ENCODE data around the gene DOK4.
"Not testable (repeated sequence)": the region's sequence is repeated elsewhere in the genome, so short reads cannot be mapped to it uniquely, and the experiment has no call there.

The DOK4 gene

GRCh38 chr16:57468346-57468745 lies 17.9 kb downstream of the DOK4 start:
- Histone ChIP-seq H3K27ac (ENCODE audit: low read depth, low read length) (no peak overlapping the region), H3K4me1 (ENCODE audit: control insufficient read depth, insufficient read depth, low read length) (peaks cover 8% of the 10 kb centered on the region), H3K27me3 (ENCODE audit: control insufficient read depth, insufficient read depth, low read length) (no peaks in the 10 kb centered on the region), H3K9ac (ENCODE audit: low read length) (no peak overlapping the region), H3K4me3 (ENCODE audit: low read length) (no peak overlapping the region), H3K36me3 (ENCODE audit: control insufficient read depth, insufficient read depth, low read length) (peaks cover 39% of the 10 kb centered on the region)

GRCh38 chr16:57464523-57464922 lies 21.8 kb downstream of the DOK4 start:
- Histone ChIP-seq H3K9ac (ENCODE audit: low read length) (no peak overlapping the region), H3K27me3 (ENCODE audit: control insufficient read depth, insufficient read depth, low read length) (no peaks in the 10 kb centered on the region), H3K27ac (ENCODE audit: low read depth, low read length) (no peak overlapping the region), H3K36me3 (ENCODE audit: control insufficient read depth, insufficient read depth, low read length) (peaks cover 36% of the 10 kb centered on the region), H3K4me3 (ENCODE audit: low read length) (no peak overlapping the region), H3K4me1 (ENCODE audit: control insufficient read depth, insufficient read depth, low read length) (peaks cover 11% of the 10 kb centered on the region)

GRCh38 chr16:57462978-57463362 lies 23.3 kb downstream of the DOK4 start:
- peaks cover 11% of the 10 kb centered on the region for H3K4me1 ChIP-seq (ENCODE audit: control insufficient read depth, insufficient read depth, low read length)
- H3K9ac ChIP-seq (ENCODE audit: low read length): peak overlapping the region; percentile 50
- no peaks in the 10 kb centered on the region for H3K27me3 ChIP-seq (ENCODE audit: control insufficient read depth, insufficient read depth, low read length)
- peak overlapping the region; percentile 86 for H3K4me3 ChIP-seq (ENCODE audit: low read length)
- H3K27ac ChIP-seq (ENCODE audit: low read depth, low read length): peak overlapping the region; percentile 84
- H3K36me3 ChIP-seq (ENCODE audit: control insufficient read depth, insufficient read depth, low read length): peaks cover 34% of the 10 kb centered on the region

- peaks cover 11% of the 10 kb centered on the region for H3K4me1 ChIP-seq (ENCODE audit: control insufficient read depth, insufficient read depth, low read length)
- H3K27ac ChIP-seq (ENCODE audit: low read depth, low read length): peak within 1 kb of the TSS; percentile 84
- H3K27me3 ChIP-seq (ENCODE audit: control insufficient read depth, insufficient read depth, low read length): no peaks in the 10 kb centered on the region
- H3K9ac ChIP-seq (ENCODE audit: low read length): peak within 1 kb of the TSS; percentile 66
- H3K4me3 ChIP-seq (ENCODE audit: low read length): peak within 1 kb of the TSS; percentile 86
- peaks cover 39% of the 10 kb centered on the region for H3K36me3 ChIP-seq (ENCODE audit: control insufficient read depth, insufficient read depth, low read length)
Measured at GRCh38 chr16:57462209-57462977, 23.9 kb downstream of the DOK4 start, which contains the start of gene POLR2C. POLR2C (plus strand) TSS chr16:57462679; CDS start chr16:57462725, 46 bp downstream.

- Histone ChIP-seq H3K27me3 (ENCODE audit: control insufficient read depth, insufficient read depth, low read length) (no peaks in the 10 kb centered on the region), H3K4me3 (ENCODE audit: low read length) (no peak overlapping the region), H3K27ac (ENCODE audit: low read depth, low read length) (no peak overlapping the region), H3K4me1 (ENCODE audit: control insufficient read depth, insufficient read depth, low read length) (peaks cover 7% of the 10 kb centered on the region), H3K9ac (ENCODE audit: low read length) (no peak overlapping the region), H3K36me3 (ENCODE audit: control insufficient read depth, insufficient read depth, low read length) (peaks cover 43% of the 10 kb centered on the region)
Measured at GRCh38 chr16:57452021-57452420, 34.3 kb downstream of the DOK4 start.

GRCh38 chr16:57447186-57447962 lies 38.9 kb downstream of the DOK4 start, which contains the start of the genes CIAPIN1 and COQ9:
CIAPIN1 (minus strand) TSS chr16:57447385; CDS start chr16:57440928, 6,457 bp downstream.
COQ9 (plus strand) TSS chr16:57447479; CDS start chr16:57447506, 27 bp downstream.
- peak within 1 kb of the TSS; percentile 90 for H3K4me3 ChIP-seq (ENCODE audit: low read length)
- peaks cover 11% of the 10 kb centered on the region for H3K36me3 ChIP-seq (ENCODE audit: control insufficient read depth, insufficient read depth, low read length)
- peak within 1 kb of the TSS; percentile 96 for H3K27ac ChIP-seq (ENCODE audit: low read depth, low read length)
- H3K9ac ChIP-seq (ENCODE audit: low read length): peak within 1 kb of the TSS; percentile 72
- no peaks in the 10 kb centered on the region for H3K27me3 ChIP-seq (ENCODE audit: control insufficient read depth, insufficient read depth, low read length)
- peaks cover 13% of the 10 kb centered on the region for H3K4me1 ChIP-seq (ENCODE audit: control insufficient read depth, insufficient read depth, low read length)

- Histone ChIP-seq H3K36me3 (ENCODE audit: control insufficient read depth, insufficient read depth, low read length) (peaks cover 6% of the 10 kb centered on the region), H3K27ac (ENCODE audit: low read depth, low read length) (peak overlapping the region; percentile 96), H3K4me1 (ENCODE audit: control insufficient read depth, insufficient read depth, low read length) (peaks cover 13% of the 10 kb centered on the region), H3K9ac (ENCODE audit: low read length) (peak overlapping the region; percentile 72), H3K4me3 (ENCODE audit: low read length) (peak overlapping the region; percentile 90), H3K27me3 (ENCODE audit: control insufficient read depth, insufficient read depth, low read length) (no peaks in the 10 kb centered on the region)
Measured at GRCh38 chr16:57446531-57447185, 39.6 kb downstream of the DOK4 start.

GRCh38 chr16:57445510-57445909 lies 40.8 kb downstream of the DOK4 start:
- Histone ChIP-seq H3K27me3 (ENCODE audit: control insufficient read depth, insufficient read depth, low read length) (no peaks in the 10 kb centered on the region), H3K27ac (ENCODE audit: low read depth, low read length) (no peak overlapping the region), H3K9ac (ENCODE audit: low read length) (no peak overlapping the region), H3K36me3 (ENCODE audit: control insufficient read depth, insufficient read depth, low read length) (peaks cover 8% of the 10 kb centered on the region), H3K4me3 (ENCODE audit: low read length) (no peak overlapping the region), H3K4me1 (ENCODE audit: control insufficient read depth, insufficient read depth, low read length) (peaks cover 13% of the 10 kb centered on the region)

GRCh38 chr16:57444711-57445110 lies 41.6 kb downstream of the DOK4 start:
- Histone ChIP-seq H3K27me3 (ENCODE audit: control insufficient read depth, insufficient read depth, low read length) (no peaks in the 10 kb centered on the region), H3K4me1 (ENCODE audit: control insufficient read depth, insufficient read depth, low read length) (peaks cover 13% of the 10 kb centered on the region), H3K9ac (ENCODE audit: low read length) (no peak overlapping the region), H3K27ac (ENCODE audit: low read depth, low read length) (no peak overlapping the region), H3K4me3 (ENCODE audit: low read length) (no peak overlapping the region), H3K36me3 (ENCODE audit: control insufficient read depth, insufficient read depth, low read length) (peaks cover 9% of the 10 kb centered on the region)

- H3K36me3 ChIP-seq (ENCODE audit: control insufficient read depth, insufficient read depth, low read length): peaks cover 11% of the 10 kb centered on the region
- H3K9ac ChIP-seq (ENCODE audit: low read length); H3K27ac ChIP-seq (ENCODE audit: low read depth, low read length); H3K4me3 ChIP-seq (ENCODE audit: low read length); H3K27me3 ChIP-seq (ENCODE audit: control insufficient read depth, insufficient read depth, low read length); H3K4me1 ChIP-seq (ENCODE audit: control insufficient read depth, insufficient read depth, low read length): not testable (repeated sequence)
Measured at GRCh38 chr16:57440551-57440950, 45.7 kb downstream of the DOK4 start.

- H3K27me3 ChIP-seq (ENCODE audit: control insufficient read depth, insufficient read depth, low read length); H3K27ac ChIP-seq (ENCODE audit: low read depth, low read length); H3K4me1 ChIP-seq (ENCODE audit: control insufficient read depth, insufficient read depth, low read length); H3K9ac ChIP-seq (ENCODE audit: low read length); H3K4me3 ChIP-seq (ENCODE audit: low read length): not testable (repeated sequence)
- H3K36me3 ChIP-seq (ENCODE audit: control insufficient read depth, insufficient read depth, low read length): peaks cover 11% of the 10 kb centered on the region
Measured at GRCh38 chr16:57439947-57440346, 46.3 kb downstream of the DOK4 start.

GRCh38 chr16:57435838-57436237 lies 50.5 kb downstream of the DOK4 start:
- H3K4me1 ChIP-seq (ENCODE audit: control insufficient read depth, insufficient read depth, low read length): no peaks in the 10 kb centered on the region
- H3K27me3 ChIP-seq (ENCODE audit: control insufficient read depth, insufficient read depth, low read length): no peaks in the 10 kb centered on the region
- H3K4me3 ChIP-seq (ENCODE audit: low read length): no peak overlapping the region
- H3K9ac ChIP-seq (ENCODE audit: low read length): no peak overlapping the region
- H3K27ac ChIP-seq (ENCODE audit: low read depth, low read length): no peak overlapping the region
- H3K36me3 ChIP-seq (ENCODE audit: control insufficient read depth, insufficient read depth, low read length): peaks cover 30% of the 10 kb centered on the region
